SU-DHL-6 (cell line): Measurements from ENCODE around the gene SIGLEC12.

Source experiments
- H2AFZ ChIP-seq: fragments of 200-600 bp; sonication (generic); 2 replicates; pipeline ENCODE4 v1.6.1; 2014; ENCODE audit warnings: low read depth, mild to moderate bottlenecking, moderate library complexity, mixed read lengths, antibody characterized with exemption, low read length; ENCODE audit not compliant: severe bottlenecking
- H3F3A ChIP-seq: fragments of 200-600 bp; shearing (Covaris generic); 2 replicates; pipeline ENCODE4 v1.6.0; 2016; ENCODE audit warnings: antibody characterized with exemption, mild to moderate bottlenecking; ENCODE audit not compliant: insufficient read depth
- H3K27ac ChIP-seq: fragments of 200-600 bp; sonication (generic); 2 replicates; pipeline ENCODE4 v1.5.1; 2016; ENCODE audit warnings: low read depth, mild to moderate bottlenecking, low read length, moderate library complexity, mixed read lengths
- H3K27me3 ChIP-seq: fragments of 200-600 bp; sonication (generic), shearing (Covaris generic); 2 replicates; pipeline ENCODE4 v1.6.0; 2014; ENCODE audit warnings: mild to moderate bottlenecking, low read length
- H3K36me3 ChIP-seq: fragments of 200-600 bp; sonication (generic); 2 replicates; pipeline ENCODE4 v1.6.1; 2014; ENCODE audit warnings: mild to moderate bottlenecking, low read length, mixed read lengths
- H3K4me2 ChIP-seq: fragments of 300-600, 200-600 bp; shearing (Covaris generic), sonication (generic); 2 replicates; pipeline ENCODE4 v1.6.0; 2014; ENCODE audit warnings: low read length, low read depth, mild to moderate bottlenecking; ENCODE audit not compliant: poor library complexity, severe bottlenecking
- H3K4me3 ChIP-seq: fragments of 200-600 bp; sonication (generic); 2 replicates; pipeline ENCODE4 v1.5.1; 2014; ENCODE audit warnings: antibody characterized with exemption, low read length, mild to moderate bottlenecking, mixed read lengths; ENCODE audit not compliant: insufficient read depth, poor library complexity, severe bottlenecking
- H3K79me2 ChIP-seq: fragments of 200-600 bp; sonication (generic); 2 replicates; pipeline ENCODE4 v1.6.1; 2014; ENCODE audit warnings: mild to moderate bottlenecking, low read length, moderate library complexity; ENCODE audit not compliant: insufficient read depth
- H3K9ac ChIP-seq: fragments of 200-600 bp; sonication (generic); 2 replicates; pipeline ENCODE4 v1.7.0; 2014; ENCODE audit warnings: mild to moderate bottlenecking, low read length
- H3K9me2 ChIP-seq: fragments of 200-600 bp; sonication (generic); replicated peaks from 2 replicates; pipeline ENCODE4 v1.6.1; 2014; ENCODE audit warnings: low read length; ENCODE audit not compliant: insufficient read depth
- H3K9me3 ChIP-seq: fragments of 200-600 bp; sonication (generic); 2 replicates; pipeline ENCODE4 v1.6.1; 2014; ENCODE audit warnings: low read length, mixed read lengths; ENCODE audit not compliant: insufficient read depth
- H4K20me1 ChIP-seq: fragments of 200-600 bp; sonication (generic); 2 replicates; pipeline ENCODE4 v1.6.1; 2014; ENCODE audit warnings: low read depth, mild to moderate bottlenecking, antibody characterized with exemption, low read length, moderate library complexity, mixed read lengths
- CTCF ChIP-seq: fragments of 200-600 bp; sonication (generic); IDR thresholded peaks from one replicate; pipeline ENCODE4 v1.5.1; 2017; ENCODE audit warnings: antibody characterized with exemption, mild to moderate bottlenecking, low read length, moderate library complexity; ENCODE audit not compliant: insufficient read depth, poor library complexity, severe bottlenecking
- EZH2phosphoT487 ChIP-seq: fragments of 200-600 bp; sonication (generic), shearing (Covaris generic); conservative IDR thresholded peaks from 2 replicates; pipeline ENCODE4 v1.6.1; 2018; ENCODE audit warnings: mild to moderate bottlenecking, antibody characterized with exemption, low read length, moderate library complexity, mixed read lengths

SIGLEC12 gene

GRCh38 chr19:51521781-51522180 is 20.2 kb upstream of the SIGLEC12 start:
- H3K4me2 ChIP-seq: no peak overlapping the region
- no peak for TF ChIP-seq CTCF
- no peak for TF ChIP-seq EZH2phosphoT487
- no peaks in the 10 kb centered on the region for H3K9me3 ChIP-seq
- no peaks in the 10 kb centered on the region for H3F3A ChIP-seq
- no peak overlapping the region for H2AFZ ChIP-seq
- no peaks in the 10 kb centered on the region for H3K36me3 ChIP-seq
- no peaks in the 10 kb centered on the region for H4K20me1 ChIP-seq
- H3K4me3 ChIP-seq: no peak overlapping the region
- no peaks in the 10 kb centered on the region for H3K27me3 ChIP-seq
- no peak overlapping the region for H3K9ac ChIP-seq
- no peaks in the 10 kb centered on the region for H3K79me2 ChIP-seq
- H3K9me2 ChIP-seq: no peaks in the 10 kb centered on the region
- H3K27ac ChIP-seq: no peak overlapping the region

- H3K9ac ChIP-seq: no peak overlapping the region
- no peak overlapping the region for H3K27ac ChIP-seq
- no peak overlapping the region for H2AFZ ChIP-seq
- H3K4me3 ChIP-seq: no peak overlapping the region
- no peaks in the 10 kb centered on the region for H4K20me1 ChIP-seq
- H3K4me2 ChIP-seq: no peak overlapping the region
- TF ChIP-seq EZH2phosphoT487 (no peak), CTCF (no peak)
- H3K9me2 ChIP-seq: no peaks in the 10 kb centered on the region
- H3K27me3 ChIP-seq: no peaks in the 10 kb centered on the region
- H3K9me3 ChIP-seq: no peaks in the 10 kb centered on the region
- no peaks in the 10 kb centered on the region for H3K79me2 ChIP-seq
- no peaks in the 10 kb centered on the region for H3F3A ChIP-seq
- H3K36me3 ChIP-seq: no peaks in the 10 kb centered on the region
Measured at GRCh38 chr19:51521357-51521756, 19.8 kb upstream of the SIGLEC12 start.

- H3K27ac ChIP-seq: no peak overlapping the region
- no peaks in the 10 kb centered on the region for H3K79me2 ChIP-seq
- H3K9me2 ChIP-seq: no peaks in the 10 kb centered on the region
- no peaks in the 10 kb centered on the region for H3K27me3 ChIP-seq
- no peaks in the 10 kb centered on the region for H3F3A ChIP-seq
- no peak for TF ChIP-seq CTCF
- no peak for TF ChIP-seq EZH2phosphoT487
- H3K36me3 ChIP-seq: no peaks in the 10 kb centered on the region
- H3K4me2 ChIP-seq: no peak overlapping the region
- no peaks in the 10 kb centered on the region for H4K20me1 ChIP-seq
- no peak overlapping the region for H2AFZ ChIP-seq
- no peaks in the 10 kb centered on the region for H3K9me3 ChIP-seq
- H3K4me3 ChIP-seq: no peak overlapping the region
- no peak overlapping the region for H3K9ac ChIP-seq
Measured at GRCh38 chr19:51520728-51521127, 19.1 kb upstream of the SIGLEC12 start.
